Measurements from ENCODE around the gene PSENEN.

PSENEN gene

GRCh38 chr19:35775298-35776101, 30.0 kb downstream of the PSENEN start, which contains the start of gene ARHGAP33:
ARHGAP33 (plus strand) TSS chr19:35775564; CDS start chr19:35775659, 95 bp downstream.
- peak; percentile 94 to 96 for DNase-seq

GRCh38 chr19:35776102-35776788, 30.8 kb downstream of the PSENEN start:
- DNase-seq, result no peak

- no peak for DNase-seq
These were observed 31.8 kb downstream of the PSENEN start for GRCh38 chr19:35777086-35777841.

- no peak for DNase-seq
These were observed 32.5 kb downstream of the PSENEN start for GRCh38 chr19:35777961-35778360.

- DNase-seq, result no peak
These were observed 33.6 kb downstream of the PSENEN start for GRCh38 chr19:35779033-35779432.

- DNase-seq, result no peak
These were observed 34.6 kb downstream of the PSENEN start for GRCh38 chr19:35780058-35780457.

GRCh38 chr19:35780717-35781116, 35.3 kb downstream of the PSENEN start:
- no peak for DNase-seq

GRCh38 chr19:35781650-35782049, 36.2 kb downstream of the PSENEN start:
- DNase-seq, result no peak

- DNase-seq, result no peak
These were observed 37.1 kb downstream of the PSENEN start for GRCh38 chr19:35782589-35782988.

- no peak for DNase-seq
These were observed 38.3 kb downstream of the PSENEN start for GRCh38 chr19:35783469-35784434.

GRCh38 chr19:35784503-35785338, 39.3 kb downstream of the PSENEN start:
- no peak for DNase-seq

GRCh38 chr19:35785339-35785627, 39.8 kb downstream of the PSENEN start:
- no peak for DNase-seq

- no peak for DNase-seq
These were observed 41.1 kb downstream of the PSENEN start for GRCh38 chr19:35786299-35787160.

GRCh38 chr19:35787227-35787799, 41.9 kb downstream of the PSENEN start:
- DNase-seq, result no peak

GRCh38 chr19:35788205-35788960, 42.9 kb downstream of the PSENEN start:
- no peak for DNase-seq

GRCh38 chr19:35789195-35789977, 43.9 kb downstream of the PSENEN start:
- no peak for DNase-seq

GRCh38 chr19:35789978-35790944, 44.8 kb downstream of the PSENEN start:
- no peak for DNase-seq
